Measurements from ENCODE around the gene SNN. TPM values are rescaled to one million over a fixed set of nuclear protein-coding genes. Genes with fewer than 3 reads are reported as not detected.

SNN gene
- total and polyA plus RNA-seq, 2 experiments from 2014 or later: 5.4 to 5.9 TPM

- TF ChIP-seq EZH2phosphoT487 (IDR thresholded peaks at IDR 0.05; ENCODE audit: insufficient read depth, low read depth): no peak
- TF ChIP-seq EZH2 (IDR thresholded peaks at IDR 0.05; ENCODE audit: insufficient read depth, poor library complexity, severe bottlenecking): no peak
- H4K20me1 ChIP-seq (ENCODE audit: insufficient read depth): peaks cover 5% of the 10 kb centered on the region; the same call in 1 of the 2 replicates
Measured at GRCh38 chr16:11677959-11678881, 10.0 kb downstream of the SNN start.

DNA sequence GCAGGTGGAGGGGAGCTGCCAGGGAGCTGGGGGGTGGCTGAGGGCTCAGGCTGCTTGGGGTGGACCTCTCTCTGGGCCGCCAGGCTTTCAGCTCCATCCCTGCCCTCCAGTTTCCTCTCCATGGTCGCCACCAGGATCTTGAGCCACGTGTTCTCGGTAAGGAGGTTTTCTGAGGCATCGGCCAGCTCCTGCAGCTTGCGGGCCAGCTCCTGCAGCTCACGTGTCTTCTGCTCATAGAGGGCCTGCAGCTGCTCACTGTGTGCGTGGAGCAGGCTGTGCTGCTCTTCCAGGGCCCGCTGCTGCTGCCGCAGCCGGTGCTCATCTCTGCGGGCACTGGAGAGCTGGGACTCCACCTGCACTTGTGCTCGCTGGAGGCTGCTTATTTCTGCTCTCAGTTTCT, 11.0 kb downstream of the SNN start:
- H3F3A ChIP-seq (ENCODE audit: insufficient read depth): peaks cover 33% of the 10 kb centered on the region
- WGBS, 2 experiments (ENCODE audit: low coverage in 1 of 2, low lambda C conversion rate in 2 of 2, missing lambda C conversion rate in 2 of 2): 78 to 80% methylated on average over 13 of the region's 13 CpGs
- H3K79me2 ChIP-seq (ENCODE audit: insufficient read depth): peaks cover 28% of the 10 kb centered on the region
- peaks cover 17% of the 10 kb centered on the region for H3K36me3 ChIP-seq (ENCODE audit: low read depth)
- no peak for DNase-seq
- no peak overlapping the region for H3K4me2 ChIP-seq (ENCODE audit: unreplicated experiment)
- no peaks in the 10 kb centered on the region for H3K9me3 ChIP-seq (ENCODE audit: low read depth)
- in situ Hi-C loops (cut with MboI): loop anchor here (25.0 kb wide), 1 partner anchor 717 kb away; no protein-coding TSS in a partner anchor
- no peak overlapping the region for H2AFZ ChIP-seq
- no peaks in the 10 kb centered on the region for H3K27me3 ChIP-seq (replicated peaks; ENCODE audit: insufficient read depth)
- H3K27ac ChIP-seq: no peak overlapping the region
- peaks cover 15% of the 10 kb centered on the region for H3K4me1 ChIP-seq (ENCODE audit: insufficient read depth)
- no peak for TF ChIP-seq EZH2phosphoT487 (IDR thresholded peaks at IDR 0.05; ENCODE audit: insufficient read depth, low read depth)
- peaks cover 6% of the 10 kb centered on the region; the same call in 1 of the 2 replicates for H4K20me1 ChIP-seq (ENCODE audit: insufficient read depth)
- no peaks in the 10 kb centered on the region for H3K9me2 ChIP-seq (ENCODE audit: insufficient read depth)
- no peak overlapping the region for H3K9ac ChIP-seq
- no peak overlapping the region for H3K4me3 ChIP-seq

More at GRCh38 chr16:11677959-11678881, 10.0 kb downstream of the SNN start:
- 90 to 92% methylated on average over 18 of the region's 18 CpGs for WGBS, 2 experiments (ENCODE audit: low coverage in 1 of 2, low lambda C conversion rate in 2 of 2, missing lambda C conversion rate in 2 of 2)
- Histone ChIP-seq H3K4me2 (ENCODE audit: unreplicated experiment) (no peak overlapping the region), H2AFZ (no peak overlapping the region), H3K9ac (no peak overlapping the region), H3K9me3 (ENCODE audit: low read depth) (no peaks in the 10 kb centered on the region), H3K4me1 (ENCODE audit: insufficient read depth) (peaks cover 13% of the 10 kb centered on the region), H3K79me2 (ENCODE audit: insufficient read depth) (peaks cover 28% of the 10 kb centered on the region), H3K27me3 (replicated peaks; ENCODE audit: insufficient read depth) (no peaks in the 10 kb centered on the region), H3K4me3 (no peak overlapping the region), H3K27ac (no peak overlapping the region), H3K9me2 (ENCODE audit: insufficient read depth) (no peaks in the 10 kb centered on the region), H3F3A (ENCODE audit: insufficient read depth) (peaks cover 23% of the 10 kb centered on the region), H3K36me3 (ENCODE audit: low read depth) (peaks cover 8% of the 10 kb centered on the region)
- in situ Hi-C loops (cut with MboI): loop anchor here (25.0 kb wide), 1 partner anchor 716 kb away; no protein-coding TSS in a partner anchor
- no peak for DNase-seq

DNA sequence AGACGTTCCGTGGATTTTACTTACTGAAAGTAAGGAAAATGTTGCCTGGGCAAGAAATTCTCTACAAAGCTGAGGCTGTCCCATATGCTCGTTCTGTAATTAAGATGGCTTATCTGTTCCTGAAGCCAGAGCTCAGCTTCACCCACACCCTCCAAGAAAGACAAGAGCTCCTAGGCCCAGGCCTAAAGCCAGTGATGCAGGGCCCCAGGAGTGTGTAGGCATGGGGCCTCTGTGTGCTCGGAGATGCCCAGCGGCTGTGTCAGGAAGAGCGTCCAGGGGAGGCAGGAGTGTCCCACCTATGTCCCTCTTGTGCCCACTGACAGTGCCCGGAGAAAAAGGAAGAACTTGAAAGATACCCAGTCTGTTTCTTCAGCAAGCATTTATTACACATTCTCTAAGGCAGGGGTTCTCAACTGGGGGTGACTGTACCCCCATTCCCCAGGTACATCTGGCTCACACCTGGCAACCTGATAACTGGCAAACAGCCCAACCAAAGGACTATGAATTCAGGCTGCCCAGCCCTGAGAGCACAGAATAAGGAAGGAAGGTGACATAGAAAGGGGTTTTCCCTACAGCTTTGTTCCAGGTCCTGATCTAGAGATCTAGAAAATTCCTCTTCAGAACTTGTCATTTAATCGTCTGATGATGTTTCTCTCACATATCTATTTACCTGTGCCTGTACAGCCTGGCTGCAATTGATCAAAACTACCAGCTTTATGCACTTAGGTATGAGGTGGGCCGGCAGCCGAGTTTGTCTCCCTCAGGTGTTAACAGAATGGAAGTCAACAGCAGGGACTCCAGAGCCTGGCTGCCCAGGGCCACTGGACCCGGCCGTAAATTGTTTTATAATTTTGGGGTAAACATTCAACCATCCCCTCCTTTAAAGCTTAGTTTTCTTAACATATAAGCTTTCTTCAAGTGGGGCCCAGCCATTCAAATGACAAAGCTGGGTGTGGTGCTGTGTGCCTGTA, 12.0 kb downstream of the SNN start:
- Histone ChIP-seq H3K79me2 (ENCODE audit: insufficient read depth) (peaks cover 28% of the 10 kb centered on the region), H3K36me3 (ENCODE audit: low read depth) (peaks cover 27% of the 10 kb centered on the region), H3K4me1 (ENCODE audit: insufficient read depth) (peaks cover 15% of the 10 kb centered on the region), H3K9me2 (ENCODE audit: insufficient read depth) (no peaks in the 10 kb centered on the region), H3F3A (ENCODE audit: insufficient read depth) (peaks cover 39% of the 10 kb centered on the region), H3K9me3 (ENCODE audit: low read depth) (no peaks in the 10 kb centered on the region), H3K9ac (no peak overlapping the region), H4K20me1 (ENCODE audit: insufficient read depth) (peaks cover 11% of the 10 kb centered on the region; the same call in 1 of the 2 replicates), H3K4me2 (ENCODE audit: unreplicated experiment) (no peak overlapping the region), H2AFZ (no peak overlapping the region), H3K27ac (no peak overlapping the region), H3K4me3 (no peak overlapping the region), H3K27me3 (replicated peaks; ENCODE audit: insufficient read depth) (no peaks in the 10 kb centered on the region)
- TF ChIP-seq EZH2phosphoT487 (IDR thresholded peaks at IDR 0.05; ENCODE audit: insufficient read depth, low read depth) (no peak), EZH2 (IDR thresholded peaks at IDR 0.05; ENCODE audit: insufficient read depth, poor library complexity, severe bottlenecking) (no peak)
- no peak for DNase-seq
- 89 to 93% methylated on average over 12 of the region's 12 CpGs for WGBS, 2 experiments (ENCODE audit: low coverage in 1 of 2, low lambda C conversion rate in 2 of 2, missing lambda C conversion rate in 2 of 2)
- in situ Hi-C loops (cut with MboI): loop anchor here (25.0 kb wide), 1 partner anchor 718 kb away; no protein-coding TSS in a partner anchor

GRCh38 chr16:11681556-11681955, 13.3 kb downstream of the SNN start:
- Histone ChIP-seq H4K20me1 (ENCODE audit: insufficient read depth) (peaks cover 11% of the 10 kb centered on the region; the same call in 1 of the 2 replicates), H3K27ac (no peak overlapping the region)

More at GRCh38 chr16:11681556-11681955, 13.3 kb downstream of the SNN start:
- Histone ChIP-seq H3K4me3 (no peak overlapping the region), H3F3A (ENCODE audit: insufficient read depth) (peaks cover 44% of the 10 kb centered on the region), H3K9me3 (ENCODE audit: low read depth) (no peaks in the 10 kb centered on the region), H3K4me2 (ENCODE audit: unreplicated experiment) (no peak overlapping the region), H2AFZ (no peak overlapping the region), H3K79me2 (ENCODE audit: insufficient read depth) (peaks cover 28% of the 10 kb centered on the region), H3K36me3 (ENCODE audit: low read depth) (peaks cover 33% of the 10 kb centered on the region), H3K4me1 (ENCODE audit: insufficient read depth) (peaks cover 26% of the 10 kb centered on the region), H3K9ac (no peak overlapping the region), H3K27me3 (replicated peaks; ENCODE audit: insufficient read depth) (no peaks in the 10 kb centered on the region), H3K9me2 (ENCODE audit: insufficient read depth) (no peaks in the 10 kb centered on the region)
- in situ Hi-C loops (cut with MboI): loop anchor here (25.0 kb wide), 1 partner anchor 719 kb away; no protein-coding TSS in a partner anchor
- no peak for TF ChIP-seq EZH2 (IDR thresholded peaks at IDR 0.05; ENCODE audit: insufficient read depth, poor library complexity, severe bottlenecking)
- no peak for TF ChIP-seq EZH2phosphoT487 (IDR thresholded peaks at IDR 0.05; ENCODE audit: insufficient read depth, low read depth)
- WGBS, 2 experiments (ENCODE audit: low coverage in 1 of 2, low lambda C conversion rate in 2 of 2, missing lambda C conversion rate in 2 of 2): 78% methylated on average over 2 of the region's 2 CpGs
- no peak for DNase-seq

All from GM23248 (cell line).